ENCODE measurements around the gene NUP133. TPM values are rescaled to one million over a fixed set of nuclear protein-coding genes. Genes with fewer than 3 reads are reported as not detected.

The NUP133 gene
- total and polyA plus RNA-seq, 4 donors: 12.9 to 57.6 (median 25.3) TPM

DNA sequence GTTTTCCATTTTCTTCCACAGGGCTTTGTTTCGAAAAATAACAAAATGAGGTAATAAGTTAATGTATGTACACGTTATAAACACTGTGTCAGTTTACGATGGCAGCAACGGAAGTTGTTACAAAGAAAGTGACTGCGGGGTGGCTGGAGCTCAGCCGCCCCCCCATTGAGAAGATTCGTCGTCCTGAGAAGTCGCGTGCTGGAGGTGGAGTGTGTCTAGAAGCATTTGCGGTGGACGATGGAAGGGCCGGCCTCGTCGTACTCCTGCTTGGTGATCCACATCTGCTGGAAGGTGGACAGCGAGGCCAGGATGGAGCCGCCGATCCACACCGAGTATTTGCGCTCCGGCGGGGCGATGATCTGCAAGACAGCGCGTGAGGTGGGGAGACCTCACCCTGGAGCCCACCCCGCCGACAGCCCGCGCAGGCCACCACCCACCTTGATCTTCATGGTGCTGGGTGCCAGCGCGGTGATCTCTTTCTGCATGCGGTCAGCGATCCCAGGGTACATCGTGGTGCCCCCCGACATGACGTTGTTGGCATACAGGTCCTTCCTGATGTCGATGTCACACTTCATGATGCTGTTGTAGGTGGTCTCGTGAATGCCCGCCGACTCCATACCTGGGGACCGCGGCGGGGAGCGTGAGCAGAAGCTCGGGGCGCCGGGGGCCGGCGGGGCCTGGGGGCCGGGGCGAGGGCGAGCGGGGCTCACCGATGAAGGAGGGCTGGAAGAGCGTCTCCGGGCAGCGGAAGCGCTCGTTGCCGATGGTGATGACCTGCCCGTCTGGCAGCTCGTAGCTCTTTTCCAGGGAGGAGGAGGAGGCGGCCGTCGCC lies 76.6 kb downstream of the NUP133 start:
- Histone ChIP-seq H3K9ac (ENCODE audit: insufficient read depth in 1 of 2, low read length in 2 of 2) (no peak overlapping the region), H3K27me3 (ENCODE audit: control insufficient read depth in 3 of 3, insufficient read depth in 3 of 3, low read length in 2 of 3) (peaks cover 14 to 70% (median 55%) of the 10 kb centered on the region in 3 donors), H3K4me1 (ENCODE audit: control insufficient read depth in 5 of 5, insufficient read depth in 5 of 5, low read length in 5 of 5) (peaks cover 0 to 22% (median 4%) of the 10 kb centered on the region in 5 donors), H3K36me3 (ENCODE audit: control insufficient read depth in 4 of 4, insufficient read depth in 4 of 4, low read length in 4 of 4) (no peaks in the 10 kb centered on the region), H3K9me3 (ENCODE audit: control insufficient read depth in 4 of 4, insufficient read depth in 3 of 4, low read length in 3 of 4) (peaks cover 0 to 13% (median 0%) of the 10 kb centered on the region in 4 donors), H3K4me3 (no peak overlapping the region), H3K27ac (ENCODE audit: low read depth in 1 of 2, low read length in 1 of 2) (no peak overlapping the region)
- ATAC-seq (ENCODE audit: insufficient read depth, low FRiP score): no peak
- 7% methylated on average over 61 to 65 of the region's 65 CpGs for WGBS, 2 donors
- DNase-seq: no peak
- TF ChIP-seq CTCF (IDR thresholded peaks at IDR 0.05; ENCODE audit: control extremely low read depth, extremely low read depth): no peak

DNA sequence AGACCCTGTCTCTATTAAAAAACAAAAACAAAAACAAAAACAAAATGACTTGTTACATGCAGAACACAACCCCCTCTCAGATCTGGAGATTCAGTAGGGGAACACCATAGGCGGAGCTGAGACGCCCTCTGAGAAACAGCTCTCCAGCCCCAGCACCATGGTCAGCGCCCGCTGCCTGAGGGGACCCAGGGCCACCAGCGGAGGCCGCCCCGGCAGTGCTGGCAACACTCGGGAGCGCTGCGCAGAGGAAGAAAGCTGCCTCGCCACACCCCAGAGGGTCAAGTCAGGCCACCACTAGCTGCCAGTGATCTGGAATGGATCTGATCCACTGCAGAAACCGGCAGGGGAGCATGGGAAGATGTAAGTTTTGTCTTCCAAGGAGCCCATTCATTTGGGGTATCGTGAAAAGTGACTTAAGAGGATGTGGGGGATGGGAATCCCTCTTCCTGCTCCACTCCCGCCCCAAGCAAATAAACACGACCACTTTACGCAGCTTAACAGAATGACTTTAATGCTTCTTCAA lies 77.3 kb downstream of the NUP133 start:
- H3K27ac ChIP-seq (ENCODE audit: low read depth in 1 of 2, low read length in 1 of 2): no peak overlapping the region
- H3K27me3 ChIP-seq (ENCODE audit: control insufficient read depth in 3 of 3, insufficient read depth in 3 of 3, low read length in 2 of 3): peaks cover 14 to 63% (median 51%) of the 10 kb centered on the region in 3 donors
- H3K9ac ChIP-seq (ENCODE audit: insufficient read depth in 1 of 2, low read length in 2 of 2): no peak overlapping the region
- no peaks in the 10 kb centered on the region for H3K36me3 ChIP-seq (ENCODE audit: control insufficient read depth in 4 of 4, insufficient read depth in 4 of 4, low read length in 4 of 4)
- H3K9me3 ChIP-seq (ENCODE audit: control insufficient read depth in 4 of 4, insufficient read depth in 3 of 4, low read length in 3 of 4): peaks cover 0 to 13% (median 0%) of the 10 kb centered on the region in 4 donors
- H3K4me3 ChIP-seq: no peak overlapping the region
- no peak for TF ChIP-seq CTCF (IDR thresholded peaks at IDR 0.05; ENCODE audit: control extremely low read depth, extremely low read depth)
- WGBS, 2 donors: 1 to 5% methylated on average over 16 of the region's 16 CpGs
- peak; percentile 76 to 85 (median 85) for DNase-seq
- ATAC-seq (ENCODE audit: insufficient read depth, low FRiP score): no peak
- H3K4me1 ChIP-seq (ENCODE audit: control insufficient read depth in 5 of 5, insufficient read depth in 5 of 5, low read length in 5 of 5): peaks cover 0 to 22% (median 4%) of the 10 kb centered on the region in 5 donors

DNA sequence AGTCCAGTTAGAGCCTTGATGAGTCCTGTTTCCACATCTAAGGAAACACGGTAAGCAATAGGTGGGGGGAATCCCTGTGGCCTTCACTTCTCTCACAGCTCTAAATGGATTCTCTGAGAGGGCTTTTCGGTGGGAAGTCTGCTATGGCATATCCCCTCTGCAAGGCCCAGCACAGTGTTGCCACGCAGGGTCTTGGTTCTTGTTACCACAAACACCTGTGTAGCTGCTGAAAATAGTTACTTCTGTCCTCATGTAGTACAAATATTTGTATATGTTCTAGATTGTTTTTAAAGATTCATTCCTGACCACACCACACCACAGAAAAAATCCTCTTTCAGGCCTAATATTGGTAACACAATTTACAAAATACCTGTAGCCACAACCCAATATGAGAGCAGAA lies 79.9 kb downstream of the NUP133 start:
- no peak for TF ChIP-seq CTCF (IDR thresholded peaks at IDR 0.05; ENCODE audit: control extremely low read depth, extremely low read depth)
- H3K9me3 ChIP-seq (ENCODE audit: control insufficient read depth in 4 of 4, insufficient read depth in 3 of 4, low read length in 3 of 4): peaks cover 0 to 13% (median 1%) of the 10 kb centered on the region in 4 donors
- no peaks in the 10 kb centered on the region for H3K36me3 ChIP-seq (ENCODE audit: control insufficient read depth in 4 of 4, insufficient read depth in 4 of 4, low read length in 4 of 4)
- H3K4me3 ChIP-seq: no peak overlapping the region
- 84% methylated on average over 3 of the region's 3 CpGs for WGBS, 2 donors
- ATAC-seq (ENCODE audit: insufficient read depth, low FRiP score): no peak
- H3K27ac ChIP-seq (ENCODE audit: low read depth in 1 of 2, low read length in 1 of 2): no peak overlapping the region
- DNase-seq: no peak
- peaks cover 9 to 38% (median 31%) of the 10 kb centered on the region in 3 donors for H3K27me3 ChIP-seq (ENCODE audit: control insufficient read depth in 3 of 3, insufficient read depth in 3 of 3, low read length in 2 of 3)
- peaks cover 0 to 16% (median 4%) of the 10 kb centered on the region in 5 donors for H3K4me1 ChIP-seq (ENCODE audit: control insufficient read depth in 5 of 5, insufficient read depth in 5 of 5, low read length in 5 of 5)
- H3K9ac ChIP-seq (ENCODE audit: insufficient read depth in 1 of 2, low read length in 2 of 2): no peak overlapping the region
